NT2/D1 (cell line): ENCODE data around the gene URI1.
"Not testable (repeated sequence)": the region's sequence is repeated elsewhere in the genome, so short reads cannot be mapped to it uniquely, and the experiment has no call there.

Experiments
- SUZ12 ChIP-seq: IDR thresholded peaks from 2 replicates; pipeline ENCODE4 v1.6.1; 2011; ENCODE audit not compliant: insufficient read length, insufficient read depth; ENCODE audit errors: extremely low read depth
- YY1 ChIP-seq: IDR thresholded peaks from 2 replicates; pipeline ENCODE4 v1.6.1; 2011; ENCODE audit not compliant: insufficient read length, insufficient read depth
- ZNF274 ChIP-seq: IDR thresholded peaks from 2 replicates; pipeline ENCODE4 v1.6.1; 2011; ENCODE audit warnings: mild to moderate bottlenecking, low read depth, low read length

DNA sequence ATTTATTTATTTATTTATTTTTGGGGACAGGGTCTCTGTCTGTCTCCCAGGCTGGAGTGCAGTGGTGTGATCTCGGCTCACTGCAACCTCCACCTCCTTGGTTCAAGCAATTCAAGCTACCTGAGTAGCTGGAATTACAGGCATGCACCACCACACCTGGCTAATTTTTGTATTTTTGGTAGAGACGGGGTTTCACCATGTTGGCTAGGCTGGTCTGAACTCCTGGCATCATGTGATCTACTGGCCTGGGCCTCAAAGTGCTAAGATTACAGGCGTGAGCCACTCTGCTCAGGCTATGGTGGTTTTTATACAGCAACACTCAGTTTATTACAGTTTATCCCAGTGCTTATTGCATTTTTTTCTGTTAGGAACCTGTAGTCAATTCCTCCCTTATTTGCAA, 24.1 kb downstream of the URI1 start:
- TF ChIP-seq ZNF274, SUZ12, YY1: not testable (repeated sequence)
